Suppressor macrophage (primary cell): ENCODE measurements around the gene RRN3.
A peak's percentile ranks its signal among the peaks of the same experiment; 100 is the strongest.
"Not testable (repeated sequence)": the region's sequence is repeated elsewhere in the genome, so short reads cannot be mapped to it uniquely, and the experiment has no call there.

Source experiments
- DNase-seq, 4 experiments: peaks; one replicate each; pipeline ENCODE4 v3.0.0-alpha.2; 2020 to 2022

RRN3 gene

DNA sequence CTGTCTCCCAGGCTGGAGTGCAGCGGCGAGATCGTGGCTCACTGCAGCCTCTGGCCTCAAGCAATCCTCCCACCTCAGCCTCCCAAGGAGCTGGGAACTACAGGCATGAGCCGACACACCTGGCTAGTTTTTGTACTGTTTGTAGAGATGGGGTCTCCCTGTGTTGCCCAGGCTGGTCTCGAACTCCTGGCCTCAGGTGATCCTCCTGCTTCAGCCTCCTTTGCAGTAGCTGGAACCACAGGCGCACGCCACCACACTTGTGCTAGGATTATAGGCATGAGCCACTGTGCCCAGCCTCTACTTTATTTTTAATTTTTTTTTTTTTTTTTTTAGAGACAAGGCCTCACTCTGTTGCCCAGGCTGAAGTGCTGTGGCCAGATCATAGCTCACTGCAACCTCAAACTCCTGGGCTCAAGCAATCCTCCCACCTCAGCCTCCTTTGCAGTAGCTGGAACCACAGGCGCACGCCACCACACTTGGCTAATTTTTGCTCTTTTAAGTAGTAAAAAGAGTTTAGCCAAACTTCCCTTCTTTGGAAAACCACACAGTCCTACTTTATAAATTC, 42.6 kb downstream of the RRN3 start:
- DNase-seq: peak in 3 of 4 experiments; percentile 16 to 31 (median 29)

DNA sequence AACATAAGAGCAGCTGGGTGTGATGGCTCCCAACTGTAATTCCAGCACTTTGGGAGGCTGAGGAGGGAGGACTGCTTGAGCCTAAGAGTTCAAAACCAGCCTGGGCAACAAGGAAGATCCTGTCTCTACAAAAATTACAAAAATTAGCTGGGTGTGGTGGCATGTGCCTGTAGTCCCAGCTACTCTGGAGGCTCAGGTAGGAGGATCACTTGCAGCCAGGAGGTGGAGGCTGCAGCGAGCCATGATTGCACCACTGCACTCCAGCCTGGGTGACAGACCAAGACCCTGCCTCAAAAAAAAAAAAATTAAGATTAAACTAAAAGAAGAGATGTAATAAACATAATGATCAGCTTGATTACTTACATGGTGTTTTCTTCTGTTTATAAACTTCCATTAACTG, 43.6 kb downstream of the RRN3 start:
- DNase-seq: not testable (repeated sequence)

DNA sequence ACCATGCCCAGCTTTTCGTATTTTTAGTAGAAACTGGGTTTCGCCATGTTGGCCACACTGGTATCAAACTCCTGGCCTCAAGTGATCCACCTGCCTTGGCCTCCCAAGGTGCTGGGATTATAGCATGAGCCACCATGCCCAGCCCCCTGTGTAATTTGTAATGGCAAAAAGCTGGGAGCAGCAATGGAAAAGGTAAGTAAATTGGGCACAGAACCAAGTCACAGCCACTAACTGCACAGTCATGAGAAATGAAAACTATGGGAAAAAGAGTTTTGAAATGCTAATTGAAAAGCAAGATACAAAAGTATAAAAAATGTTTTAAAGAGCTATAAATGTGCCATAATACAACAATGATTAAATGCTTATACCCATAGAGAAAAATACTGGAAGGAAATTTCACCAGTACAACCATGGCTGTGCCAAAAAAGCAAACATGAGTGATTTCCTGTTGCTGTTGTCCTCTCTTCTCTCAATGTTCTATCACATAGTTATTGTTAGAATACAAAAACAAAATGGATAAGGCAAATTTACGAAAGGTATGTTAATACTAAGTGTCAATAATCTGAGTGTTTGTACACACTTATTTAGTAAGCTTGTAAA, 44.4 kb downstream of the RRN3 start:
- no peak for DNase-seq

DNA sequence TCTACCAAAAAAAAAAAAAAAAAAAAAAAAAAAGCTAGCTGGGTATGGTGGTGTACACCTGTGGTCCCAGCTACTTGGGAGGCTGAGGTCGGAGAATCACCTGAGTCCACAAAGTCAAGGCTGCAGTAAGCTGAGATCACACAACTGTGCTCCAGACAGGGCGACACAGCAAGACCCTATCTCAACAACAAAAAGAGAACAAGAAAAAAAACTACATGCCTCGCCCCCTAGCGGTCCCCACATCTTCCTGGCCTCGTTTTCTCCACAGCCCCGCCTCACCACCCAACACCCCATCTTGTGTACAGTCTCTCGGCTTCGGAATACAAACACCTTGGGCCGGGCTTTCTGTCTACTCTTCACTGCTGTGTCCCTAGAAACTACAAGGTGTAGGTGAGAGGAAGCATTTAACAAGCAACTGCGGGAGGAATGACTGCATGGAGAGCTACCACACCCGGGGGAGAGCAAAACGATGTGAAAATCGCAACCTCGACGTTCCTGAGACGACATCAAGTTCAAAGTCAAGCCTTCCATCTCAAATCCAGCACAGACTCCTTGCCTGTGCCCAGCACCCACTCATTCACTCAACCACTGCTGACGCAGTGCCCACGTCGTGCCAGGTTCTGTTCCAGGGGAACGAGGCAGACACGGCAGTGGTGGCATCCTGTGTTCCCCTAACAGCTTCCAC, 47.2 kb downstream of the RRN3 start:
- no peak for DNase-seq

DNA sequence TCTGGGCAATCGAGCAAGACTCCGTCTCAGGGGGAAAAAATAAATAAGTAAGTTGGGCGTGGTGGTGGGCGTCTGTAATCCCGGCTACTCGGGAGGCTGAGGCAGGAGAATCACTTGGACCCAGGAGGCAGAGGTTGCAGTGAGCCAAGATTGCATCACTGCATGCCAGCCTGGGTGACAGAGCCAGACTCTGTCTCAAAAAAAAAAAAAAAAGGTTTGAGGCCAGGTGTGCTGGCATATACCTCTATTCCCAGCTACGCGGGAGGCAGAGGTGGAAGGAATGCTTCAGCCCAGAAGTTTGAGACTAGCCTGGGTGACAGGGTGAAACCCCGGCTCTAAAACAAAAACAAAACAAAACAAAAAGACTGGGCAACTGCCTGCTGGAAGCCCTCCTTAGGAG, 48.8 kb downstream of the RRN3 start:
- DNase-seq: not testable (repeated sequence)

DNA sequence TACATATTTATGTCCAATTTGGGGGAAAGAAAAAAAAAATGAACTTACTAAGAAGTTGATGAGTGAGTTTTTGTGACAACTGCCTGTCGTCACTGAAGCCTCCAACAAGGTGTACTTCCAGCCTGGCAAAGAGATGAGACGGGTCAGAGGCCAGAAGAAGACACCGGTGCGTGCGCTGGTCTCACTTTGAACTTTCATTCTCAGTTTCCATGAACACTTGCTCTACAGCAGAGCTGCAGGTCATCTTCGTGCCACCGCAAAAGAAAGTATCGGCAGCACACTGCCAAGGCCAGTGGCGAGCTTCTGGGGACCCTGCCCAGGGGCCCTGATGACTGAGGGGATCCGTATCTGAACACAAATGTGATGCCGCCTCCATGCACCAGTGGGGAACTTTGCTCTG, 49.8 kb downstream of the RRN3 start:
- DNase-seq: no peak

DNA sequence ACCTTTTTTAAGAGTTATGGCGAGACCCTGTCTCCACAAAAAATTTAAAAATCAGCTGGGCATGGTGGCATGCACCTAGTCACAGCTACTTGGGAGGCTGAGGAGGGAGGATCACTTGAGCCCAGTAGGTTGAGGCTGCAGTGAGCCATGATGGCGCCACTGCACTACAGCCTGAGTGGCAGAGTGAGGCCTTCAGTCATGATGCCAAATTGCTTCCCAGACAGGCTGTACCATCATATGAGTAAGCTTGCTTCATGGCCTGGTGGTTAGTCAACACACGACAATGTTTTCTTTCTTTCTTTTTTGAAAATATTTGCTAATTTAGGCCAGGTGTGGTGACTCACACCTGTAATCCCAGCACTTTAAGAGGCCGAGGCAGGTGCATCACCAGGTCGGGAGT, 50.7 kb downstream of the RRN3 start:
- DNase-seq: no peak

DNA sequence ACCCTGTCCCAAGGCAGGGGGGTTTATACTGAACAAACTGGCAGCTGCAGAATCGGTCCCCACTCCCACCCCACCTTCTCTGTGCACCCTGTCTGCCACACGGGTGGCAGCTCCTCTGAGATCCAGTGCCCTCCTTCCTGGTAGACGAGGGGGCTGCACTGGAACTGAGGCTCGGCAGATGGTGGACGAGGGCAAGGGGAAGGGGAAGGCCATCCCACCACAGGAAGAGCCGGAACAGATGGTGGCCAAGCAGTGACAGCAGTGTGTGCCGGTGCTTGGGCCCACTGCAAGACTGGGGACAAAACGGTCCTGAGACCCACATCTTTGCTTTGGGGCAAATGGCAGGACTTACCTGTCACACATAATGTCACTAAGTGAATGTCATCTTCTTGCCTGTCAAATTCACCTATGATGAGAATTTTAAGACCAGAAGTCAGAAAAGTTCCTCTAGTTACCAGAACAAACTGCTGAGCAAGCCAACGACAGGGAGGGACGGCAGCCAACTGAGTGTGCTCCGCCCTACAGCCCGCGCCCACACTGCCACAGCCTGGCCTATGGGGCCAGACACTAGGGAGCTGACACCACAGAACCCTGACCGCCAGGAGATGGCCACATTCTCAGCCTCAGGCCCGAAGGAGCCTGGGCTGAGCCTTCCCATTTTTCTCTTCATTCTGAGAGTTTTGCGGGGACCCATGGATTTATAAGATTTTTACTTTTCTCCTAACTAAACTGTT, 52.6 kb downstream of the RRN3 start:
- peak; percentile 91 to 96 (median 95) for DNase-seq

DNA sequence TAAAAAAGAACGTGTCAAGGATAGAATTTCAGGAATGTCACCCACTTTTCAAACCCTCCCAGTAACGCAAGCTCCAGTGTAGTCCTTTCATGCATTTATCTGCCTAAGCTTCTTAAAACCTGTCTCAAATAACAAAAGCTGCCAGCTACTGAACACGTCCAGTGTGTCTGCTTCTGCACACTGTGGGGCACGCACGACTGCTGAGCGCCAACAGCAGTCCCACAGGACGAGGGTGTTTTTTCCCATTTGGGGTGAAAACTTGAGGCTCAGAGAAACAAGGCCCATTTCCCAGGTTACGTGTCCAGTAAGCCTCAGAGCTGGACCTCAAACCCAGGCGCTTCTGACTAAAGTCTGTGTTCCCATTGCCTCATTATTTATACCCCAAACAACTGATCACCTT, 55.4 kb downstream of the RRN3 start:
- DNase-seq: no peak

DNA sequence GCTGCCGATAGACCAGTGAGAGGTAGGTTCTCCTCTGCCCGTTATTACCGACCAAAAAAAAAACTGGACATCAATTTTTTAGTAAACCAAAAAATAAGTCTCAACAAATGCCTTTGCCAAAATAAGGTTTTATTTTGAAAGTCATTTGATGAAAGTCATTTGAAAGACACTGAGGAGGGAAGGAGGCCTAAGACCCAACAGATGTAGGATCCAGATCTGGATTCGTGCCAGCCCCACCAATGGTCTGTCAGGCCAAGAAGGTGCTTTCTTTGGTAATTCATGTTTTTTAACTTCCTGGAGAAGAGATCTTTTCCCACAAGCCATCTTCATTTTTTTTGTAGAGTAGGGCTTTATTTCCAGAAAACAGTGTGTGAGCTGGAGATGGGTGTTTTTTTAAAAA, 56.3 kb downstream of the RRN3 start:
- no peak for DNase-seq

DNA sequence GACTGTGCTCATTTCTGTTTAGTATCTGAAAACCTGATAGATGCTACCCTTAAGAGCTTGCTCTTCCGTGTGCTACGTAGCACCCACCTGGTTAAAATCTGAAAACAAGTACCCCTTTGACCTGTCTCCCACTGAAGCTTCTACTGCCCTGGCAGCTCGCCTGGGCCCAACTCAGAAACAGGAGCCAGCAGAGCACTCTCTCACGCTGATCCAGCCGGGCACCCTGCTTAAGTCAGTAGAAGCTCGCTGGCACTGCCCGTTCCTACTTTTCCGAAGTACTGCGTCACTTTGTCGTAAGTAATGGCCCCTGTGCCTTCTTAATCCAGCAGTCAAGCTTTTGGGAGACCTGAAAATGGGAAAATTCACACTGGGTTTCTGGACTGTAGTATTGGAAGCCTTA, 57.1 kb downstream of the RRN3 start:
- no peak for DNase-seq

DNA sequence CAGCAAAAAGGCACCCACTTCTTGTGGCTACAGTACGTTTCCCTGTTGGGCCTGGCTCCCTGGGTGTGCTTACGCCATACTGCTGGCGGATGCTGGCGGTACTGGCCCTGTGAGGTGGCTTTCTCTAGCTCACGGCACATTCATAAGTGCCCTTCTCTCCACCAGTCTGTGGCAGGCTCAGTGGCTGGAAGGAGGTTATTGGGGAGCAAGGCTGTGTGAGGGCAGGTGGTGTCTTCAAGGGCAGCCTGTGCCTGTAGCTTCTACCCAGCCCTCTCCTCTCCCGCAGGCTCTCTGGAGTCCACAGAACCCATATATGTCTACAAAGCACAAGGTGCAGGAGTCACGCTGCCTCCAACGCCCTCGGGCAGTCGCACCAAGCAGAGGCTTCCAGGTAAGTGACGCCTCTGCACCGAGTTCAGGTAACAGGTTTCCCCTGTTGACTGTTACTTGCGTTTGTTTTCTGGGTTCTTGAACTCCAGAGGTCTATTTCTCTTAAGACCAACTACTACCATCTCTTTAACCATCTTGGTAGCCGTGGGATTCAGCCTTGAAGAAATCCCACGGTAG, 58.8 kb downstream of the RRN3 start:
- no peak for DNase-seq

DNA sequence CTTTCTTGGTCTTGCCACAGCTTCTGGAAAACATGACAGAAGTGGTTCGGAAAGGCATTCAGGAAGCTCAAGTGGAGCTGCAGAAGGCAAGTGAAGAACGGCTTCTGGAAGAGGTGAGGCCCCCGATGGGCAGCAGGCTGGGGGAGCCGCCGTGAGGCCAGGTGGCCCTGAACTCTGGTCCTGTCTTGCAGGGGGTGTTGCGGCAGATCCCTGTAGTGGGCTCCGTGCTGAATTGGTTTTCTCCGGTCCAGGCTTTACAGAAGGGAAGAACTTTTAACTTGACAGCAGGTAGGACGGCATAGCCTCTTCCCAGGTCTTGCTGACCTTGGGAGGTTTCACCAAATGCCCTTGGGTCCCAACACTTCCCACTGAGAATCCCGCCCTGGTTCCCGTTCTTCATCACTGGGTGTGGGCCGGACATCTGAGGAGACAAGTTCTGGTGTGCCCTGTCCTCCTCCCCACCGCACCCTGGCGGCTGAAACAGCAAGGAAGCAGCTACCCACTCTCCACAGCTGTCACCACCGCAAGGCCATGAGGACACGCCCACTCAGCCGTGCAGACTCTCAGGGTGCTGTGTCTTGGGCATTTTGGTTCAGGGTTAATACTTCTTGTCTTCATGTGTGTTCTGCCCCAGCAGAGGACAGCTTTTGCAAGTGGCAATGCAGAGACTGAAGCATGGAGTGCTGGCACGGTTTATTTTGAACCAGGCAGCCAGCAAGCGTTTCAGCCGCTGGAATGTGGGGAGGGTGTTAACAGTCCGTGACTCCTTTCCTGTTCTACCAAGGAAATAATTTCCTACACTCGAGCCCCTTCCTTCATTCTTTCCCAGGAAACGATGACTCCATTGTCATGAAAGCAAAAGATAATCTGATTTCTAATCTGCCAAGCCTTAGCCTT, 59.6 kb downstream of the RRN3 start:
- DNase-seq: peak in 3 of 4 experiments; percentile 52 to 59 (median 55)

DNA sequence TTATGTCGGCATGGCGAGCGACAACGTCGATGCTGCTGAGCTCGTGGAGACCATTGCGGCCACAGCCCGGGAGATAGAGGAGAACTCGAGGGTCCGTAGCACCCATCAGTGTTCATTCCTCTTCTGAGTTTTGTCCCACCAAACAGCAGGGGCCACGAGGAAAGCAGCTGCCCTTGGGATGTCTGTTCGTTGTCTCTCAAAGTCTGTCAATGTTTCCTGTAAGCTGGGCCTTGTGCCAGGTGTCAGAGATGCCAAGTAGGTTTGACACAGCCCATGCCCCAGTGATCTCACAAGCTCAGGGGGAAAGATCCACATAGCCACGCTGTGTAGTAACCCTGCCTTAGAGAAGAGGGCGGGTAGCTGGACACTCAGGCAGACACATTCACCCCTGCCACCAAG, 60.8 kb downstream of the RRN3 start:
- DNase-seq: no peak

DNA sequence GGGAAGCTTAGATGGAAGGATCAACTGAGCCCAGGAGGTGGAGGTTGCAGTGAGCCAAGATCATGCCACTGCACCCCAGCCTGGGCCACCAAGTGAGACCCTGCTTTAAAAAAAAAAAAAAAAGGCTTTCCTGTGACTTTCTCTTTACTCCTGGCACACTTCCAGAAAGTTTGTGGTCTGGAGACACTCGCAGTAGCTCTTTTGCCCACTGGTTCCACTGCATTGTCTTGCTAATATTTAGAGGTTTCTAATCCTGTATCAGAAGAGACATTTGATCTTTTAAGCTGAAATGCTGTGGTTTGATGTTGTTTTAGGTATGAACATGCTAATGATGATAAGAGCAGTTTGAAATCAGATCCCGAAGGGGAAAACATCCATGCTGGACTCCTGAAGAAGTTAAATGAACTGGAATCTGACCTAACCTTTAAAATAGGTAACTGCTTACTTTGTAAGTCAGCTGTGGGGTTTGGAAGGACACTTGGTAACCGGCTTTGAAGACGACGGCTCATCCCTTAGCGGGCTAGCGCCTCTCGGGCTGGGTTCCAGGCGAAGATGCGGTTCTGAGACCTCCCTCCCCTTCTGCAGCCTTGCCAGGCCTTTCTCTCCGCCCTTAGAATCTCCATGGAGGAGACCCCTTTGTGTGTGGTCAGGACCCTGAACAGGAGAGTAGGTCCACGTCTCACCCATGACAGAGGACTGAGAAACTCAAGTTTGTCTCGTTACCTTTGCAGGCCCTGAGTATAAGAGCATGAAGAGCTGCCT, 61.3 kb downstream of the RRN3 start:
- DNase-seq: peak in 3 of 4 experiments; percentile 38 to 65 (median 54)

DNA sequence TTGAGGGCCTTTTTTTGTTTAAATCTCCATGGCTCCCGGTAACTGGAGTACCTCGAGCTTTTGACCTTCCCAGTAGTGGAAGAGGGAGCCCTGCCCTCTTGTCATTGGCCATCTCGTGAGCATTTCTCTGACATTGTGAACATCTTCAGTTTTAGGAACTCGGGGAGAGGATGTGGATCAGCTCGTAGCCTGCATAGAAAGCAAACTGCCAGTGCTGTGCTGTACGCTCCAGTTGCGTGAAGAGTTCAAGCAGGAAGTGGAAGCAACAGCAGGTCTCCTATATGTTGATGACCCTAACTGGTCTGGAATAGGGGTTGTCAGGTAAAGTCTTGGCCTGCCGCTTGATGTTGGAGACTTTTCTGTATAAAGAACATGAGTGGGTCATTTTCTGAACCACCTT, 62.5 kb downstream of the RRN3 start:
- peak; percentile 50 to 77 (median 68) for DNase-seq

DNA sequence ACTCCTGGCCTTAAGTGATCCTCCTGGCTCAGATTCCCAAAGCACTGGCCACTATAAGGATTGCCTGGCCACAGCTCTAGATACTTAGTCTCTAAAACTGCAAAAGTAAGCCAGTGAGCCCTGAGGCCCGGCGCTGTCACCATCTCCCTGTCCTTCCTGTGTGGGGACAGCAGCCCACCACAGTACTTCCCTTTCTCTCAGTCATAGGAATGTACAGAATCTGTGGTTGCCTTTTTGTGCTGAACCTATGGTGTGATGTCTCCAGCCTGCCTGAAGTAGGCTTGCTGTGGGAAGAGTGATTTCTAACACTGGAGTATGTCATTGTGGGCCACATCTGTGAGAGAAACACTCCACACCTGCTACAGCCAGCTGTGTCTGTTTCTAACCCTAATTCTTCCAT, 62.9 kb downstream of the RRN3 start:
- peak; percentile 74 to 88 (median 85) for DNase-seq

DNA sequence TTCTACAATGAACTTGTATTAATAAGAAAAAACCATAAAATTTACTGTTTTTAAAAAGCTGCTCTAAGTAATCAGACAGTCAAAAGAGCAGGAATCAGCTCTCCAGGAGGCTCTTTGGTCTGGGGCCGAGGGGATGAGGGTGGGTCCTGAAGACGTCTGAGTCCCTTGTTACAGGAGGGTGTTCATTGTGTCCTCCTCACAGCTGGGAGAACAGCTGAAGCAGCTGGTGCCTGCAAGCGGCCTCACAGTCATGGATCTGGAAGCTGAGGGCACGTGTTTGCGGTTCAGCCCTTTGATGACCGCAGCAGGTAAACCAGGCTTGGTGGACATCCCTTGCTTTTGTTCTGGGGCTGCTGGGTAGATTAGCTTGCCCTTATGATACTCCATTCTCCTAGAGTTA, 64.3 kb downstream of the RRN3 start:
- DNase-seq: not testable (repeated sequence)

DNA sequence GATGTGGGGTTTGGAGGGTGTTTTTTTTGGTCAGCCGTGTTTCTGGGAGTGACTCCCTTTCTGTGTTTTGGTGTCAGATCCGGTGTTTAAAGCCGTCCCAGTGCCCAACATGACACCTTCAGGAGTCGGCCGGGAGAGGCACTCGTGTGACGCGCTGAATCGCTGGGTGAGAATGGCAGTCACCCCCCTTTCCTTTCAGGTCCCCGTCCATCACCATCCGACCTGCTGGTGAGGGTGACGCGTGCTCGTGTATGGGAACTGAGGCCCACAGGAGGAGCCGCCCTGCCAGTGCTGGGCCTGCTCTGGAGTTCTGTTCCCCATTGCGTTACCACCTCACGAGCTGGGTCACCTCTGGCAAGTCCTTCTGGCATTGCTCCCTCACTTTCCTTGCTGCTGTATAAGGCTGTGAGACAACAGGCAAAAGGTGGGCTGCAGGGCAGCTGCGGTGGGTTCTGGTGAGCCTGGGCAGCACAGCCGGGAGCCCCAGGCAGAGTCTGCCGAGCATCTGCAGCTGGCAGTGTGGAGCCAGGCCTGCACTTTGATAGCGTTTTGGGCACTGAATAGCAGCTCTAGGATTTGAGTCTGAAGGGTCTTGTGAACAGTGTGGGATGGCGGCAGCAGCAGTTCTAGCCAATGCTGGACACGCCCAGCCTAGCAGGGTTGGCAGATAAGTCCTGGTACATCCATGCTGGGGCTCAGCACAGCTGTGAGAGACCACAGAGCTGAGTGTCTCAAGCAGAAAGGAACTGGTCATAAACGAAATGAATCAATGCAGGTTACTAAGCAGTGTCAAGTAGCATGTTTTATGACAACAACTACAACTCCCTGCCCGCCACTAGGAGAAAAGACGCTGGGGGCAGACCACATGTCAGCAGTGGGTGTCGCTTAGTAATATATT, 65.0 kb downstream of the RRN3 start:
- peak in 2 of 4 experiments; percentile 29 to 35 for DNase-seq

DNA sequence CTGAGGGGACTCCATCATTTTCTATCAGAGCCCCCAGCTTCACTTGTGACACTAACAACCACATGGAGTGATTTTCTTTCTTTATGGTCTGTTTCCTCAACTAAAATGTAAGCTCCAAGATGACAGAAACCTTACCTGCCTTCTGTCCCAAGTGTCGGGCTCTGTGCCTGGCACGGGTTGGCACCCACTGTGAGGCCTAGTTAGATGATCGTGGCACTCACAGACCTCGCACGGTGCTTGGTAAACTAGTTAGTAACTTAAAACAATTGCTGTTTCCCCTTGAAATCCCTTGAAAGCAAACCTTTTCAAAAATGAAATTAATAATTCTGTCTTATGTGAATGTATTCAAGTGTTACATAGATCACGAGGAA, 65.7 kb downstream of the RRN3 start:
- not testable (repeated sequence) for DNase-seq
